Right lobe of liver (tissue), 6 donors: ENCODE results near the gene KCNT2. TPM values are rescaled to one million over a fixed set of nuclear protein-coding genes. Genes with fewer than 3 reads are reported as not detected.

Source experiments
- ATAC-seq, 4 donors: fragments of 200-7000 bp; cut with Tn5 transposase; one replicate each; pipeline ENCODE4 v1.9.1; 2020; ENCODE audit warnings: mild to moderate bottlenecking in 4 of 4, moderate library complexity in 4 of 4
- DNase-seq, 3 donors: peaks; one replicate each; pipeline ENCODE4 v3.0.0-alpha.2; 2020
- H3K27ac ChIP-seq, 3 donors: fragments of 200-600 bp; one replicate each; pipeline ENCODE4 v1.8.0; 2022
- H3K27me3 ChIP-seq, 2 donors: fragments of 200-600 bp; one replicate each; pipeline ENCODE4 v1.8.0; 2022
- H3K36me3 ChIP-seq, 4 donors: fragments of 200-600 bp; sonication (generic) in 1 of 4; one replicate each; pipeline versions ENCODE4 v1.5.1 to v1.8.0; 2017 to 2022; ENCODE audit warnings: control low read depth in 1 of 4
- H3K4me1 ChIP-seq, 4 donors: fragments of 200-600 bp; sonication (generic) in 1 of 4; one replicate each; pipeline versions ENCODE4 v1.5.1 to v1.8.0; 2017 to 2022; ENCODE audit warnings: control low read depth in 1 of 4
- H3K4me3 ChIP-seq, 3 donors: fragments of 200-600 bp; one replicate each; pipeline ENCODE4 v1.8.0; 2022
- H3K9me3 ChIP-seq, 4 donors: fragments of 200-600 bp; sonication (generic) in 1 of 4; one replicate each; pipeline versions ENCODE4 v1.5.1 to v1.8.0; 2017 to 2022; ENCODE audit warnings: control low read depth in 1 of 4
- CTCF ChIP-seq, 4 donors: fragments of 200-600 bp in 3 of 4; fragments of 450-650 bp in 1 of 4; IDR thresholded peaks; one replicate each; pipeline versions ENCODE4 v1.5.1 to v1.8.0; 2016 to 2022; ENCODE audit warnings: antibody characterized with exemption in 4 of 4, mild to moderate bottlenecking in 2 of 4
- POLR2A ChIP-seq: fragments of 450-650 bp; IDR thresholded peaks from one replicate; pipeline ENCODE4 v1.6.1; 2017; ENCODE audit warnings: antibody characterized with exemption, mild to moderate bottlenecking
- WGBS: methylation state at CpG from one replicate; pipeline ENCODE4 v1.1.6; 2018; ENCODE audit warnings: low coverage, low lambda C conversion rate; ENCODE audit not compliant: insufficient coverage; ENCODE audit errors: missing lambda C conversion rate; 5-methylcytosine and 5-hydroxymethylcytosine counted together
- intact Hi-C, 2 donors: fragments of 100-400 bp; cut with DNase I; formaldehyde crosslinking; loops; one replicate each; pipeline versions ENCODE4 v1.11.2 to v1.14.1; 2022
- total RNA-seq, 6 experiments: library from RNA; depleted of rRNA in 2 of 6; stranded (reverse); fragments of >200 nt in 2 of 6; fragmentation: NEBNext Ultra II Directional in 3 of 6; extraction: Animal tissue kit (Norgen Biotek cat#: 25700) in 3 of 6; gene quantifications; one replicate each; pipeline versions ENCODE4 v1.1.0 to v1.2.4, GENCODE V29; 2016 to 2023
- donor health status: DM: no; HTN: yes; CAD: no.
- donor health status: DM: no; HTN: no; CAD: no.
- donor health status: DM: no; HTN: no; CAD: no.
- donor health status: DM: no; HTN: yes; CAD: no.
- donor health status: DM: no; HTN: yes; CAD: no.

Gene KCNT2
- total RNA-seq, 6 experiments from 2014 or later = 5.3 to 8.4 (median 7.5) TPM

- DNase-seq (no peak), ATAC-seq (peak in 1 of 4 donors; percentile 50)
- intact Hi-C loops = no loop called here
- Histone ChIP-seq H3K4me3 (no peak overlapping the region), H3K9me3 (no peaks in the 10 kb centered on the region), H3K4me1 (no peaks in the 10 kb centered on the region), H3K27me3 (no peaks in the 10 kb centered on the region), H3K27ac (no peak overlapping the region), H3K36me3 (no peaks in the 10 kb centered on the region)
- no peak for TF ChIP-seq CTCF (IDR thresholded peaks at IDR 0.05)
- TF ChIP-seq POLR2A = no peak
- WGBS = 43% methylated on average over 1 of the region's 1 CpG
Measured at GRCh38 chr1:196380316-196380715, 227.9 kb downstream of the KCNT2 start.

GRCh38 chr1:196377811-196378210 is 230.4 kb downstream of the KCNT2 start:
- H3K4me3 ChIP-seq = no peak overlapping the region
- H3K36me3 ChIP-seq = no peaks in the 10 kb centered on the region
- ATAC-seq = no peak
- H3K4me1 ChIP-seq = no peaks in the 10 kb centered on the region
- H3K27ac ChIP-seq = no peak overlapping the region
- no peak for DNase-seq
- no peaks in the 10 kb centered on the region for H3K9me3 ChIP-seq
- no peaks in the 10 kb centered on the region for H3K27me3 ChIP-seq
- intact Hi-C loops = no loop called here
- TF ChIP-seq CTCF (IDR thresholded peaks at IDR 0.05) = no peak
- TF ChIP-seq POLR2A = no peak
- 70% methylated on average over 3 of the region's 3 CpGs for WGBS

- no peaks in the 10 kb centered on the region for H3K4me1 ChIP-seq
- H3K36me3 ChIP-seq = no peaks in the 10 kb centered on the region
- intact Hi-C loops = no loop called here
- no peak overlapping the region for H3K27ac ChIP-seq
- DNase-seq = no peak
- WGBS = 66% methylated on average over 4 of the region's 4 CpGs
- ATAC-seq = peak in 1 of 4 donors; percentile 33
- no peaks in the 10 kb centered on the region for H3K9me3 ChIP-seq
- no peaks in the 10 kb centered on the region for H3K27me3 ChIP-seq
- no peak for TF ChIP-seq POLR2A
- no peak for TF ChIP-seq CTCF (IDR thresholded peaks at IDR 0.05)
- H3K4me3 ChIP-seq = no peak overlapping the region
Measured at GRCh38 chr1:196376630-196377328, 231.5 kb downstream of the KCNT2 start.

GRCh38 chr1:196373798-196374197 is 234.4 kb downstream of the KCNT2 start:
- ATAC-seq (no peak), DNase-seq (no peak)
- no peak for TF ChIP-seq CTCF (IDR thresholded peaks at IDR 0.05)
- Histone ChIP-seq H3K9me3 (no peaks in the 10 kb centered on the region), H3K36me3 (no peaks in the 10 kb centered on the region), H3K4me1 (no peaks in the 10 kb centered on the region), H3K4me3 (no peak overlapping the region), H3K27ac (no peak overlapping the region), H3K27me3 (no peaks in the 10 kb centered on the region)
- WGBS = 15% methylated on average over 1 of the region's 1 CpG
- intact Hi-C loops = no loop called here
